Posterior vena cava (tissue), 2 donors: ENCODE data around the gene DOCK4. TPM values are rescaled to one million over a fixed set of nuclear protein-coding genes. Genes with fewer than 3 reads are reported as not detected.
"Not testable (repeated sequence)": the region's sequence is repeated elsewhere in the genome, so short reads cannot be mapped to it uniquely, and the experiment has no call there.

Experiments used
- DNase-seq: peaks from one replicate; pipeline ENCODE4 v3.0.0-alpha.2; 2020; ENCODE audit warnings: low spot score
- intact Hi-C, 2 donors: fragments of 100-400 bp; cut with DNase I; formaldehyde crosslinking; loops; one replicate each; pipeline versions ENCODE4 v1.14.1 to v1.14.2; 2022 to 2023
- long read RNA-seq, 2 donors: library from polyadenylated mRNA; unstranded; transcript quantifications; one replicate each; pipeline ENCODE4 v2.0.0, GENCODE V29; 2020 to 2021
- total RNA-seq, 2 donors: library from RNA; stranded (reverse); fragmentation: NEBNext Ultra II Directional; extraction: Animal tissue kit (Norgen Biotek cat#: 25700); gene quantifications; one replicate each; pipeline ENCODE4 v1.2.1, GENCODE V29; 2021
- donor health status: DM: yes; HTN: yes; CAD: no.
- donor health status: DM: yes; HTN: yes; CAD: no.

The DOCK4 gene, protein sequence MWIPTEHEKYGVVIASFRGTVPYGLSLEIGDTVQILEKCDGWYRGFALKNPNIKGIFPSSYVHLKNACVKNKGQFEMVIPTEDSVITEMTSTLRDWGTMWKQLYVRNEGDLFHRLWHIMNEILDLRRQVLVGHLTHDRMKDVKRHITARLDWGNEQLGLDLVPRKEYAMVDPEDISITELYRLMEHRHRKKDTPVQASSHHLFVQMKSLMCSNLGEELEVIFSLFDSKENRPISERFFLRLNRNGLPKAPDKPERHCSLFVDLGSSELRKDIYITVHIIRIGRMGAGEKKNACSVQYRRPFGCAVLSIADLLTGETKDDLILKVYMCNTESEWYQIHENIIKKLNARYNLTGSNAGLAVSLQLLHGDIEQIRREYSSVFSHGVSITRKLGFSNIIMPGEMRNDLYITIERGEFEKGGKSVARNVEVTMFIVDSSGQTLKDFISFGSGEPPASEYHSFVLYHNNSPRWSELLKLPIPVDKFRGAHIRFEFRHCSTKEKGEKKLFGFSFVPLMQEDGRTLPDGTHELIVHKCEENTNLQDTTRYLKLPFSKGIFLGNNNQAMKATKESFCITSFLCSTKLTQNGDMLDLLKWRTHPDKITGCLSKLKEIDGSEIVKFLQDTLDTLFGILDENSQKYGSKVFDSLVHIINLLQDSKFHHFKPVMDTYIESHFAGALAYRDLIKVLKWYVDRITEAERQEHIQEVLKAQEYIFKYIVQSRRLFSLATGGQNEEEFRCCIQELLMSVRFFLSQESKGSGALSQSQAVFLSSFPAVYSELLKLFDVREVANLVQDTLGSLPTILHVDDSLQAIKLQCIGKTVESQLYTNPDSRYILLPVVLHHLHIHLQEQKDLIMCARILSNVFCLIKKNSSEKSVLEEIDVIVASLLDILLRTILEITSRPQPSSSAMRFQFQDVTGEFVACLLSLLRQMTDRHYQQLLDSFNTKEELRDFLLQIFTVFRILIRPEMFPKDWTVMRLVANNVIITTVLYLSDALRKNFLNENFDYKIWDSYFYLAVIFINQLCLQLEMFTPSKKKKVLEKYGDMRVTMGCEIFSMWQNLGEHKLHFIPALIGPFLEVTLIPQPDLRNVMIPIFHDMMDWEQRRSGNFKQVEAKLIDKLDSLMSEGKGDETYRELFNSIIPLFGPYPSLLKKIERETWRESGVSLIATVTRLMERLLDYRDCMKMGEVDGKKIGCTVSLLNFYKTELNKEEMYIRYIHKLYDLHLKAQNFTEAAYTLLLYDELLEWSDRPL (N-terminal part only)
- total RNA-seq, result 10 to 100 TPM; 26.1 TPM
- long read RNA-seq, donor 1, partial matches to known transcripts, result 2 of 13 reads
- long read RNA-seq, donor 1, other reads (novel, unspliced or antisense), result 11 of 13 reads
- long read RNA-seq, donor 2, partial matches to known transcripts, result 0 of 5 reads
- long read RNA-seq, donor 2, other reads (novel, unspliced or antisense), result 5 of 5 reads

DNA sequence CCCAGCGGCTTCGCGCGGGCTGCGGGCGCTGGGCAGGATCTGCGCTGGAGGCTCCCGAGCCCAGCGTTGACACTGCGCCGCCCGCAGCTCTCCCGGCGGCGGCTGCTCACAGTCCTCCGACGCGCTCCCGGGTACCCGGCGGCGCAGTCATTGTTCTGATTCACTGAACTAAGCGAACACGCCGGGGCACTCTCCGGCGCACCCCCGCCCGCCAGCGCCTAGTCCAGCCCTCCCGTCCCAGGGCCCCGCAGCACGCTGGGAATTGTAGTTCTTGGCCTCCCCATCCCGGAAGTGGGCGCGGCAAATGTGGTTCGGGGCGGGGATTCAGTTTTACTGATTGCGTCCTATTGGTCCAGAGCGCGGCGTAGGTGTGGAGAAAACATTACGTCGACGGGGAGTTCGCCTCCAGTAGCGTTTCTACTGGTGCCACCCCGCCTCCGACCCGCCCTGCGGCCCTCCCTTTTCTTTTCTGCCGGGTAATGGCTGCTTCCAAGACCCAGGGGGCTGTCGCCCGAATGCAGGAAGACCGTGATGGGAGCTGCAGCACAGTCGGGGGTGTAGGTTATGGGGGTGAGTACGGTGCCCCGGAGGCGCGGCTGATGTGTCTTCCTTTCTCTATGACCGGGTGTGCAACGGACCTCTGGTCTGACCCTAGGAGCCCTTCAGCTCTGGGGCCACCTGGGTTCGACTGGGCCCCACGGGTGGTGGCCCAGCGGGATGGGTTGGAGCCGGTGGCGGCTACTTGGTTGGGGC lies at the start of gene DOCK4, which contains the start of gene ZNF277:
Gene DOCK4 (minus strand): TSS at position 162 of the 753 bp plus-strand sequence. CDS start 261 bp downstream, outside the sequence.
Gene ZNF277 (plus strand): TSS at position 458 of the 753 bp plus-strand sequence. CDS start 22 bp downstream, at position 480.
- DNase-seq, result peak; percentile 100
- intact Hi-C loops, result no loop called here

DNA sequence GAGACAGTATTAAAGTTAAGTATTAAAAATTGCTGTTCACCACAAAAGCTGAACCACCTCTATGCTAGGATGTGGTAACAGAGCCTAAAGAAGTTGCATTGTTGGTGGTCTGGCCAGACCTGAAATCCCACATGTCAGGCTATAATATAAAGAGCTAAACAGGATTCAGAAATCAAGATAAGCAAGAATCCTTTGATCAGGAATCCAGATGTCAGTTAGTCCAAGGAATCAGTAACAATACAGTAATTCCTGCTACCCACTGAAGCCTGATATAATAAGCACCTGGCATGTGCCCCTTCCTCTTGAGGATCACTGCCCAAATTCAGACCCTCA lies 49.2 kb upstream of the DOCK4 start:
- DNase-seq, result no peak
- intact Hi-C loops, result no loop called here

DNA sequence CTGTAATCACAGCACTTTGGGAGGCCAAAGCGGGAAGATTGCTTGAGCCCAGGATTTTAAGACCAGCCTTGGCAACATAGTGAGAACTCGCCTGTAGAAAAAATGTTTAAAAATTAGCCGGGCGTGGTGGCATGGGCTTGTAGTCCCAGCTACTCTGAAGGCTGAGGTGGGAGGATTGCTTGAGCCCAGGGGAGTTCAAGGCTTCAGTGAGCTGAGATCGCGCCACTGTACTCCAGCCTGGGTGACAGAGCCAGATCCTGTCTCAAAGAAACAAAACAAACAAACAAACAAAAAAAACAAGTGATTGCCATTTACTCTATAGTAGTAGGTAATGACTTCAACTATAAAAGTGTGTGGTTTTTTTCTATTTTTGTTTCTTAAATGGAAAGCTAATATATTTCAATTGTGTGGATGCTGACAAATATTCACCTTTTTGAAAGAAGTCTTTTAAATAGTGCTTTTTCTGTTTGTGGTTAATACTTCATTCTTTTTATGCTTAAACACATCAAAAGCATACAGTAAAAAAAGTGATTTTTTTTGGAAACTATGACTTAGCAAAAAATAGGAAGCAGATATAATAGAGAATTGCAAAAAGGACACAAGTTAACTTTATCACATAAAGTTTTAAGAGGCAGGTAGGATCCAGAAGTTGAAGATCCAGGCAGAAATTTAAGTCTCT lies 48.6 kb upstream of the DOCK4 start:
- DNase-seq, result no peak

DNA sequence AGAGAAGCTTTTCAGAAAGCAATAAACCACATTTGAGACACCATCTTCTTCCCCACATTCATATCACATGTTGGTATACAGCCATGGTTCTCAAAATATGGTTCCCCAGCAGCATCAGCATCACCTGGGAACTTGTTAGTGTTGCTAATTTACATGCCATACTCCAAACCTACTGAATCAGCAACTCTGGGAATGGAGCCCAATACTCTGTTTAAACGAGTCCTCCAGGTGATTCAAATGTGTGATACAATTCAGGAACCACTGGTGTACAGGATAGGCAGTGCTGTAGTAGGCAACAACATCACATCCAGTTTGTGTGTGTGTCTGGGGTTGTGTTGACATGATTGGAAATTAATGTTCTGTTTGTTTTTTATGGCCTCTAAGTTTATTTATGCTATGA lies 48.0 kb upstream of the DOCK4 start:
- no peak for DNase-seq
- intact Hi-C loops, result no loop called here

More for the DNA sequence above, 48.6 kb upstream of the DOCK4 start:
- intact Hi-C loops, result no loop called here

DNA sequence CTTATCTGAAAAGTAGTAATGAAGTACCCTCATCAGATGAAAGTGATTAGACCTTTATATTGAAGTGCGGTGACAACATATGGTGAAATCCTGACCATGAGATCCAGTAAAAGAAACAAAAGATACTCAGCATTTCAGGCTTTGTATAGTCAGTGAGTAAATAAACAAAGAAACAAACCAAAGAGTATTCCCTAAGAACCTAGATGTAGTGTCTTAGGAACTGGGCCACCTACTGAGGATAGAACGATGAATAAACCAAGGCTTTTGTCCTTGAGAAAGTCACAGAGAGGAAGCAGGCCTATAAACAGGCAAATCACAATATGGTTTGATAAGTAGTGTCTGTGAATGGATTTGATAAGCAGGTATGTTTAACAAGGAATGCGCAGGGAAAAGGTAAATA lies 46.5 kb upstream of the DOCK4 start:
- intact Hi-C loops, result no loop called here
- DNase-seq, result no peak

DNA sequence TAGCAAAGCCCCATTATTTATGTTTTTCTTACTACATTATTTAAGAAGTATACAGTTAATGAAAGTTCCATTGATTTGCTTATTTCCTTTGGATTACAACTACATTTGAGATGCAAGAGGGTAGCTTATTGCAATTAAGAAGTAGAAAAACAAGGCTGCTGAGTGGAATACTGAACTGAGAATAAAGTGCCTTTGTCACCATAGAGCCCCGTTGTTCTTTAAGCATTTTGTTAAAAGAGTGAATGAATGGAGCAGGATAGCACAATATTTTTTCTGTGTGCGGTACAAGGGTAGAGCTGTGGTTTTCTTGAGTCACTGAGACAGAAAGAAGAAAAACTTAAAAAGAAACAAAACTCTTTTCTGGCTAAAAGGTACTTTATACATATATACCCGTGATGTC lies 45.9 kb upstream of the DOCK4 start:
- no peak for DNase-seq
- intact Hi-C loops, result no loop called here

DNA sequence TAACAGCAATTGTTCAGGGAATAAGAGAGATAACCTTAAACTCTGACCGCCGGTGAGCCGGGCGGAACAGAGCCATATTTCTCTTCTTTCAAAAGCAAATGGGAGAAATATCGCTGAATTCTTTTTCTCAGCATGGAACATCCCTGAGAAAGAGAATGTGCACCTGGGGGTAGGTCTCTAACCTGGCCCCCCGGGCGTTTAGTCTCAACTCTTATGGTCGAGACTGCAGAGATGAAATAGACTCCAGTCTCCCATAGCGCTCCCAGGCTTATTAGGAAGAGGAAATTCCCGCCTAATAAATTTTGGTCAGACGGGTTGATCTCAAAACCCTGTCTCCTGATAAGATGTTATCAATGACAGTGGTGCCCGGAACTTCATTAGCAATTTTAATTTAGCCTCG lies 43.8 kb upstream of the DOCK4 start:
- intact Hi-C loops, DNase-seq: not testable (repeated sequence)

DNA sequence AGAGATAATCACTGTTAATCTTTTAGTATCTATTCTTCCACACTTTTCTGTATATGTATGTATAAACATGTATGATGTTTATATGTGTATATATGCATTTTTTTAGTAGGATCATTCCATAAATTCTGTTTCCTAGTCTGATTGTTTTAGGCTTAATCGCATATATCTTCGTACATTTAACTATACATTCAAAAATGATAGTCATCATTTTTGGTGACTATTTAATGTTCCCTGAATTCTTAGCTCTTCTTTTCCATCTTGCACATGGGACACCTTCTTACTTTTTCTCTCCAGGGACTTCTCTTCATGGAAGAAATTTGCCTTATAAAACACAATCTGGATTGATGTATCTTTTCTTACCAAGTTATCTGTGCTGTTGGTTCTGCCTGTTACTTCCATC lies 42.4 kb upstream of the DOCK4 start:
- DNase-seq, result no peak
- intact Hi-C loops, result no loop called here

DNA sequence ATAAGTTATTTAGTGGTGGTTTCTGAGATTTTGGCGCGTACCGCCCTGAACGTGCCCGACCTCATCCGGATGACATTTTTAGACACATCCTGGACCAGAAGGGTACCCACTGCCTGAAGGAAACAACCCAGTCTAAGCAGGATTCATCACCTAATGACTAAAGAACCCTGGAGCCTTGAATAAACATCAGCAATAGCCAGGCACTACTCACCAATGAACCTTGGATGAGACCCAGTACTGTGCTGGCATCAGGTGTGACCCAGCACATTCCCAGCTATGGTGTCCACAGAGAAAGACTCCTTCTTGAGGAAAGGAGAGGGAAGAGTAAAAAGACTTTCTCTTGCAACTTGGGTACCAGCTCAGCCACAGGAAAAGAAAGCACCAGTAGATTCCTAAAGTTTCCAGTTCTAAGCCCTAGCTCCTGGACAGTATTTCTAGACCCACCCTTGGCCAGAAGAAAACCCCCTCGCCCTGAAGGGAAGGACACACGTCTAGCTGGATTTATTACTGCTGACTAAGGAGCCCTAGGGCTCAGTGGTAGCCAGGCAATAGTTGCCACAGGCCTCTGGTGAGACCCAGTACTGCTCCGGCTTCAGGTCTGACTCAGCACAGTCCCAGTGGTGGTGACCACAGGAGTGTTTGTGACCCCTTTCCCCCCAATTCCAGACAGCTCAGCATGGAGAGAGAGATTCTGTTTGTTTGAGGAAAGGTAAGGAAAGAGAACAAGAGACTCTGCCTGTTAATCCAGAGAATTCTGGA lies 32.8 kb upstream of the DOCK4 start:
- DNase-seq, result no peak
- intact Hi-C loops, result no loop called here

DNA sequence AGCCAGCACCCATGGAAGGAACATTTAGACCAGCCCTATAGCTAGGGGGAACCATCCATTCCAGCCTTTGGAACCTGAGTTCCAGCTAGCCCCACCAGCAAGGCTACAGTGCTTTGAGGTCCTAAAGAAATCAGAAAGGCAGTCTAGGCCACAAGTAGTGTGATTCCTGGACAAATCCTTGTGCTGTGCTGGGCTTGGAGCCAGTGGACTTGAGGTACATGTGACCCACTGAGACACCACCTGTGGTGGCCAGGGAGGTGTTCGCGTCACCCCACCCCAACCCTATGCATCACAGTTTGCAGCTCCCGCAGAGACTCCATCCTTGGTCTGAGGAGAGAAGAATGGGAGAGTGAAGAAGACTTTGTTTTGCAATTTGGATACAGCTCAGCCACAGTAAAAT lies 32.1 kb upstream of the DOCK4 start:
- intact Hi-C loops, result no loop called here
- DNase-seq, result no peak

DNA sequence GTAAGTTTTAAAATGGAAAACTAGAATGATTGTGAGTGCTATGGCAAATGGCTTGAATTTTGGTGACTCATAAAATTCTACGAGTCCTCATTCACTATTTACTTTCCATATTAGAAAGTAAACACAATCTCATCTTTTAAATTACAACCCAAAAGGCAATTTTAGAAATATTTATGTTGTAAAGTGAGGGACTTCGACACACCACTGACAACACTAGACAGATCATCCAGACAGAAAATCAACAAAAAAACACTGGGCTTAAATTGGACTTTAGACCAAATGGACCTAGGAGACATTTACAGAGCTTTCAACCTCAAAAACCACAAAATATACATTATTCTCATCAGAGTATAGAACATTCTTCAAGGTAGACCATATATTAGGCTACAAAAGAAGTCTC lies 30.4 kb upstream of the DOCK4 start:
- intact Hi-C loops, result no loop called here
- no peak for DNase-seq

DNA sequence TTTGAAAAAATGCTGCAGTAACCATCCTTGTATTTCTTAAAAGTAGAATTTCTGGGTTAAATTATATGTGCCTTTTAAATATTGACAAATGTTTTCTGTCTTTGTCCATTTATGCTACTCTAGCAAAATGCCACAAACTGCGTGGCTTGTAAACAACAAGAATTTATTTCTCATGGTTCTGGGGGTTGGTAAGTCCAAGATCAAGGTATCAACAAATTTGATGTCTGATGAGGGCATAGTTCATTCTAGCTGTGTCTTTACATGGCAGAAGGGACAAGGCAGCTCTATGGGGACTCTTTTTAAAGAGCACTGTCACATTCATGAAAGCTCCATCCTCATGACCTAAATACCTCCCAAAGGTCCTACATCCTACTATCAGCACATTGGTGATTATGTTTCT lies 27.9 kb upstream of the DOCK4 start:
- intact Hi-C loops, result no loop called here
- no peak for DNase-seq

DNA sequence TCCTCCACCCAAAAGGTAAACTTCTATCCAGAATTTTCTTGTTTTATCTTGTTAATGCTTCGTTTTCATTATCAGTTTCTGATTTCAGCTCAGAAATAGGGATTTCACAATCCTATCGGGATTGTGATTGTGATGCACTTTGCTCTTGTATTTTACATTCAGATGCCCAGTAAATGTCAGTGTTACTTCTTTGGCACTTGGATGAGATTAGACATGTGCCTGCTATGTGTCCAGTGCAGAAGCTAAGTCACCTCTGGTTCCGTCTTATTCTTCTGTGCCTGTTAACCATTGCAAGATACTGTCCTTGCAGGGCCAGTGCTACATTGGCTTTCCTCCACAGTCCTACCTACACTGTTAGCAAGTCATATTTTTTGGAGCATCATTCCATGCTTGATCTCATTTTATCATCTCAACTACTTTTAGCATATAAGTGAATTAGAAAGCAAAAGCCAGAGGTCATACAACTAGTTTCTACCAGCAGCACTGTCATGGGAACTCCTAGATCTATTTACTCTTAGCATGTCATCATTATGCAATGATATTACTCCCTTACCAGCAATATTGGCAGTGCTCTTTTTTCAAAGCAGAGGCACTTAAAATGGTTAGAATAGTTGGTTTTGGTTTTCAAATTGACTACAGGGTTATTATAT lies 27.0 kb upstream of the DOCK4 start:
- DNase-seq, result no peak
- intact Hi-C loops, result no loop called here

DNA sequence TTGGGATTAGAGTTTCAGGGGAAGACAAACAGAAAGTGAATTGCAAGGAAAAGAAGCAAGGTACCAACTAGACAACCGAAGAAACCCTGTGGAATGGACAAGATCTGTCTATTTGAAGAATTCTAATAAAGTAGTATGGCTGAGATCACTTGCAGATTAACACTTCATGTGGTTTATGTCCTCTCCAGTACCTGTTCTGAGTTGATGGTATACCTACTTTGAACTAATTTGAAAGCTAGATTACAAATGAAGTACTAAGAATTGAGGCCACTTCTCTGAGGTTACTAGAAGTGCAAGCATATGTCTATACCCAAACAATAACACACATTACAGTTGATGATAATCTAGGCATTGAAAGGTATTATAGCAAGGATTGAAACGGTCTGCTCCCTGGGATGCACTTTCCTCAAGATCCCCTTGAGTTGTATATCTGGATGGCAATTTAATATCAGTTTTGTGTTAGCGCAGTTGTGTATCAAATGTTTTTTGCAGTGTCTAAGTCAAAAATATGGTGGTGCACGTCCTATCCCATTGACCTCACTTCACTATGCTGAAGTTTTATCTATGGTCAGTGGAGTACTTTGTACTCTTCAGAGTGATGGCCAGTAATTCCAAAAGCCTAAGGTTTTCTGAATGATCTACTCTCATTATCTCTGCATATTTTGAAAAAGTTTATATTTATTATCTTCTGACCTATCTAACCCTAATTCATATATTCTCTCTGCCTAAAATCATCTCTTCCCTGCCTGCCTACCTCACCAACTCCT lies 26.2 kb upstream of the DOCK4 start:
- no peak for DNase-seq
- intact Hi-C loops, result no loop called here

DNA sequence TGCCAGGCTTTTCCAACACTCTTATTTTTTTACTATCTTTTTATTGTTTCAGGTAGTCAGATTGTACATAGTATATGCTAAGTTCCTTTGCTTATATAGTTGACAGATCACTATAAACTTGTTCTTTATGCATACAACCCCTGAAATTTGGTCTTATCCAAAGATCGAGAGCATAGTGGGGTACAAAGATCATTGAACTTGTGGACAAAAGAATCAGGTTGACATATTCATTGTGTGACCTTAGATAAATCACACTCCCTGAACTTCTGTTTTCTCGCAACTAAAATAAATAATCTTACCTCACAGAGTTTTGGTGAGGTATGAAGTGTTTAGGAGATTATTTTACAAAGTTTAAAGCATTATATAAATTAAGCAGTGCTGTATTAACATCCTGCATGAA lies 22.4 kb upstream of the DOCK4 start:
- intact Hi-C loops, result no loop called here
- no peak for DNase-seq

DNA sequence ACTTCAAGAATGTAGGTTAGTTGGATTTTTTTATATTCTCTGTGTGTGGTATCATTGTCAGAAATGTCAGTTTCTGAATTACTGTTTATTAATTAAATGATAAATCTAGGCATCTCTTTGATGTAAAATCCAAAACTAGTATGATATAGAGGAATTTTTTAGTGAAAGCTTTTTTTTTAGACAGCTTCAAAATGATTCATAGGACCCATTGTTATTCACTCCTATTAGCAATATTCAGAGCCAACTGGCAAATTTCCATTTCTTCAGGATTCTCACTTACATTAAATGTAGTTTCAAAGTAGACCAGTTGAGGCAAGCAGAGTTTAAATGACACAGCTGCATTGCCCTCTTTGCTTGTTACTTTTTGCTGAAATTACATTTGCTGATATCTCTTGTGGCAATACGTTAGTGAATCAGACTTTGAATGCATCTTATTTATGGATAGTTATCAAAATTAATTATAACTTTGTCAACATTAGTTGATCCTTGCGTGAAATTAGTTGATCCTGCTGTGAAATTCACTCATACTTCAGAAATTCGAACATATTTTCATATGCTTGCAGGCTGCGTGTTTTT lies 20.6 kb upstream of the DOCK4 start:
- intact Hi-C loops, result no loop called here
- DNase-seq, result no peak
